ENCODE results near the gene TPM4.

Gene TPM4

DNA sequence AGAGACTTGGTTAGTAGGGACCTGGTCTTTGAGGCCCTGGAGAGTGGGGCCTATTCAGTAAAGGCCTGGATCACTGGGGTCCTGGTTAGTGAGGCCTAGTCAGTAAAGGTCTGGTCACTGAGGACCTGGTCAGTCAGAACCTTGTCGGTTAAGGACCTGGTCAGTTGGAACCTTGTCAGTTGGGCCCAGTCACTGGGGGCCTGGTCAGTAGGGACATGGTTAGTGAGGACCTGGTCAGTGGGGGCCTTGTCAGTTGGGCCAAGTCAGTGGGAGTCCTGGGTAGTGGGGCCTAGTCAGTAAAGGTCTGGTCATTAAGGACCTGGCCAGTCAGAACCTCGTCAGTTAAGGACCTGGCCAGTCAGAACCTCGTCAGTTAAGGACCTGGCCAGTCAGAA is 43.2 kb upstream of the TPM4 start:
- TF ChIP-seq, protein P1, sequence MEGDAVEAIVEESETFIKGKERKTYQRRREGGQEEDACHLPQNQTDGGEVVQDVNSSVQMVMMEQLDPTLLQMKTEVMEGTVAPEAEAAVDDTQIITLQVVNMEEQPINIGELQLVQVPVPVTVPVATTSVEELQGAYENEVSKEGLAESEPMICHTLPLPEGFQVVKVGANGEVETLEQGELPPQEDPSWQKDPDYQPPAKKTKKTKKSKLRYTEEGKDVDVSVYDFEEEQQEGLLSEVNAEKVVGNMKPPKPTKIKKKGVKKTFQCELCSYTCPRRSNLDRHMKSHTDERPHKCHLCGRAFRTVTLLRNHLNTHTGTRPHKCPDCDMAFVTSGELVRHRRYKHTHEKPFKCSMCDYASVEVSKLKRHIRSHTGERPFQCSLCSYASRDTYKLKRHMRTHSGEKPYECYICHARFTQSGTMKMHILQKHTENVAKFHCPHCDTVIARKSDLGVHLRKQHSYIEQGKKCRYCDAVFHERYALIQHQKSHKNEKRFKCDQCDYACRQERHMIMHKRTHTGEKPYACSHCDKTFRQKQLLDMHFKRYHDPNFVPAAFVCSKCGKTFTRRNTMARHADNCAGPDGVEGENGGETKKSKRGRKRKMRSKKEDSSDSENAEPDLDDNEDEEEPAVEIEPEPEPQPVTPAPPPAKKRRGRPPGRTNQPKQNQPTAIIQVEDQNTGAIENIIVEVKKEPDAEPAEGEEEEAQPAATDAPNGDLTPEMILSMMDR (conservative IDR thresholded peaks at IDR 0.05; ENCODE audit: low read depth, low read length), result no peak
- H3K4me3 ChIP-seq (ENCODE audit: low read depth, low read length), result no peak overlapping the region
- DNase-seq (ENCODE audit: low read depth), result no peak

DNA sequence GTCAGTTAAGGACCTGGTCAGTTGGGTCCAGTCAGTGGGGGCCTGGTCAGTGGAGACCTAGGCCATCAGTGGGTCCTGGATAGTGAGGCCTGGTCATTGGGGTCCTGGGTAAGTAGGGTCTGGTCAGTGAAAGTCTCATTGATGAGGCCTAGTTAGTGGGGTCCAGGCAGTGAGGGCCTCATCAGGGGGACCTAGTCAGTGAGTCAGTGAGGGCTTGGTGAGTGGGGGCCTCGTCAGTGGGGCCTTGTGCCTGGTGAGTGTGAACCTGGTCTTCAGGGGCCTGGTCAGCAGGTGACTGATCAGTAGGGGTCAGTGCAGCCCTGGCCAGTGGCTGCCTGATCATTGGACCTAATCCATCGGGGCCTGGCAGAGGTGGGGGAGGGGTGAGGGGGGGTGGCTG is 42.6 kb upstream of the TPM4 start:
- no peak overlapping the region for H3K4me3 ChIP-seq (ENCODE audit: low read depth, low read length)
- TF ChIP-seq, protein P1 (conservative IDR thresholded peaks at IDR 0.05; ENCODE audit: low read depth, low read length), result no peak
- DNase-seq (ENCODE audit: low read depth), result no peak

DNA sequence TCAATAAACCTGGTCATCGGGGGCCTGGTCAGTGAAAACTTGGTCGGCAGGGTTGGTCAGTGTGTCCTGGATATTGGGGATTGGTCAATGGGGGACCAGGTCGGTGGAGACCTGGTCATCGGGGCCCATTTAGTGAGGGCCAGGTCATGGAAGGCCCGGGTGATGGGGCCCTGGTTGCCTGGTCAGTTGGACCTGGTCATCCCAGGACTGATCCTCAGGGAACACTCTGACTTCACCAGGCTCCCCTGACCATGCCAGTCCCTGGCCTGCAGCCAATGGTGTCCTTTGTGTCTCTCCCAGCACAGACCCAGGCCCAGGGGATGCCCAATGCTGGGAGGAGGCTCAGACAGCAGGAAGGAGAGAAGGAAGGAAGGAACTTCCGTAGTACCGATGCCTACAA is 42.1 kb upstream of the TPM4 start:
- TF ChIP-seq, protein P1 (conservative IDR thresholded peaks at IDR 0.05; ENCODE audit: low read depth, low read length), result no peak
- no peak overlapping the region for H3K4me3 ChIP-seq (ENCODE audit: low read depth, low read length)
- DNase-seq (ENCODE audit: low read depth), result no peak

DNA sequence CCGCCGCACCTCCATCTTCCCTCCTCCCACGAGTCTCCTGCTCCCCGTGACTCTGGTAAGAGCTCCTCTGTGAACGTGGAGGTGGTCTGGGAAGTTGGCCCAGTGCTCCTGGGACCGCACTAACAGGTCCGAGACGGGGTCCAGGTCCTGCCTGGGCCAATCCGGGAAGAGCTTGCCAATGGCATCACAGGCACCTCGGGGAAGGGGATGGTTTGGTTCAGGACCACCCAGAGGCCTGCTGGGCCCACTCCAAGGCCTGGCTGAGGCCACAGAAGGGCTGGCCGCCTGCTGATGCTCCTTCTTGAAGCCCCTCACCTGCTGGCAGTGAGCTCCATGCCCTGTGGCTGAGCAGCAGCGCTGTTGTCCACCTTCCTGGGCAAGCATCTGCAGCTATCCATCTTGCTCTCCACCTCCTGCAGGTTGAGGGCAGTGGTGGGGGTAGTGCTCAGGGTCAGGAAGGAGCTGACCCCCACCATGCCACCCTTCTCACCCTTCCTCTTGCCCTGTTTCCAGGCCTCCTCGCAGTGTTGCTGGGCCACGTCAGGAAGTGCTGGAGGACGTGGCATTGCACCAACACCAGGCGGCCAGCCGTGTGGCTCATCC is 41.2 kb upstream of the TPM4 start:
- no peak overlapping the region for H3K4me3 ChIP-seq (ENCODE audit: low read depth, low read length)
- DNase-seq (ENCODE audit: low read depth), result no peak
- TF ChIP-seq, protein P1 (conservative IDR thresholded peaks at IDR 0.05; ENCODE audit: low read depth, low read length), result no peak

DNA sequence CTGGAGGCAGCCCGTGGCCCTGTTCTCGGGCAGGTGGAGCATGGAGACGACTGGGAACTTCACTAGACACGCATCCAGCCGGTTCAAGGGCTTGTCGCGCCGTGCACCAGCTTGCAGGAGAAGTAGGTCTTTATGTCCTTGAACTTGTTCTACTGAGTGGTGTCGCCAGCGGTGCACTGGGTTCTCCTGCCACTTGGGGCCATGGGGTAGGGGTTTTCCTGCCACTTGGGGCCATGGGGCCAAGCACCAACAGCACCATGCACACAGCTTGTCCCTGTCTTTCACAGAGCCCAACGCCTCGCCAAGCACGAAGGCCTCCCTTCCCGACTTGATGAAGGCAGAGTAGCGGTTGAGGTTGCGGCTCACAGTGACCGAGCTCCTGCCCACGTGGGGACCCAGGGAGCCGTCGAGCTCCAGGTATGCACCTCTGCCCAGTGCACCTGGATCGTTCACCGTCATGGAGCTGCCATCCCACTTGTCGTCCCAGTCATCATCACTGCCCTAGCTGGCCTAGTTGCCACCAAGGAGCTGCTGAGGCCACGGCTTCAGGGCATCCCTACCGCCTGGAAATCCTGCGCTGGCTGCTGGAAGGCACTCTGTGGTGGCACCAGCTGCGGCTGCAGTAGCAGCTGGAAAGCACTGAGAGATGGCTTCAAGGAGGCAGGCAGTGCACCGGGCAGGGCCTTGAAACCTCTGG is 40.5 kb upstream of the TPM4 start:
- TF ChIP-seq, protein P1 (conservative IDR thresholded peaks at IDR 0.05; ENCODE audit: low read depth, low read length), result no peak
- no peak for DNase-seq (ENCODE audit: low read depth)
- H3K4me3 ChIP-seq (ENCODE audit: low read depth, low read length), result no peak overlapping the region

DNA sequence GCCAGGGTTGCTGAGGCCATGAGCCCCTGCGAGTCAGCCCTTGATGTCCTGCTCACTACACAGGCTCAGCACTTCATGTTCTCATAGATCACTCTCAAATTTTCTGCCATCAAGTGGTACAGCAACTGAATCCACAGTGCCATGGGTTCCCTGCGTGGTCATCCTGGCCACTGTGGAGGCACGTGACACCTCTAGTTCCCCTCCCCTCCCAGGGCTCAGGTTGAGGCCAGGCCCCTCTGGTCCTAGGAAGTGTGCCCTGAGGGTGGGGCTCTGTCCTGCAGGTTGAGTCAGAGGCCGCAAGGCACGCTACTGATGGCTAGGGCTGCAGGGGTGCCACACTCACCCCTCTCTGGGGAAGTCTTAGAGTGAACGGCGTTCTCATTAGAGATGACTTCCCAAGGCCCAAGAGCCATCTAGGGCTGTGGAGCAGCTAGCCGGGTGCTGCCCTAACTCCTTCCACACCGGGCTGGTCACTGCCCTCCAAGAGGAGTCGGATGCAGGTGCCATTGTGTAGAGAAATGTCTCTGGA is 39.8 kb upstream of the TPM4 start:
- DNase-seq (ENCODE audit: low read depth), result no peak
- no peak overlapping the region for H3K4me3 ChIP-seq (ENCODE audit: low read depth, low read length)
- TF ChIP-seq, protein P1 (conservative IDR thresholded peaks at IDR 0.05; ENCODE audit: low read depth, low read length), result no peak

DNA sequence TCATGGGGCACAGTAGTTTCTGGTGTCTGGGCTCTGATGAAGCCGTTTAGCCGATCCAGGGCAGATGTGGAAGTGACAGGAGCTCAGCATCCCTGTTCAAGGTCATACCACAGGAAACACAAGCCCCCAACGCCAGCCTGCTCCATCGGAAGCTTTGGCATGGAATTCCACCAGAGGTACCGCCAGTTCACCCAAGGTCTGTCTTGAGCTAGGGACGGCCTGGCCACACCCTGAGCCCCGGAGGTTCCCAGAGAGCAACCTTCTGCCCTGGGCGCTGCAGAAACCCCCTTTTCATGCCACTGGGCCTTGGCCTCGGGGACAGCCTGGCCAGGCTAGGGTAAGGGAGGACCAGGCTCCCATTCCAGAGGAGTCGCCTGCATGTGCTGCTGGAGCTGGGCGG is 39.4 kb upstream of the TPM4 start:
- no peak for DNase-seq (ENCODE audit: low read depth)
- no peak overlapping the region for H3K4me3 ChIP-seq (ENCODE audit: low read depth, low read length)

More for the DNA sequence above, 39.4 kb upstream of the TPM4 start:
- TF ChIP-seq, protein P1 (conservative IDR thresholded peaks at IDR 0.05; ENCODE audit: low read depth, low read length), result no peak
